ENCODE data around the gene D2HGDH.

D2HGDH gene

GRCh38 chr2:241768850-241769249 lies 34.4 kb downstream of the D2HGDH start:
- H3K9ac ChIP-seq (ENCODE audit: low read length) = no peak overlapping the region
- no peaks in the 10 kb centered on the region for H3K27me3 ChIP-seq (ENCODE audit: control insufficient read depth, insufficient read depth, low read length)
- no peaks in the 10 kb centered on the region for H3K4me1 ChIP-seq (ENCODE audit: control insufficient read depth, insufficient read depth, low read length)
- H3K36me3 ChIP-seq (ENCODE audit: control insufficient read depth, insufficient read depth, low read length) = no peaks in the 10 kb centered on the region
- H3K27ac ChIP-seq (ENCODE audit: low read depth, low read length) = no peak overlapping the region
- no peak overlapping the region for H3K4me3 ChIP-seq (ENCODE audit: low read length)

- Histone ChIP-seq H3K9ac (ENCODE audit: low read length) (no peak overlapping the region), H3K4me1 (ENCODE audit: control insufficient read depth, insufficient read depth, low read length) (no peaks in the 10 kb centered on the region), H3K27me3 (ENCODE audit: control insufficient read depth, insufficient read depth, low read length) (no peaks in the 10 kb centered on the region), H3K36me3 (ENCODE audit: control insufficient read depth, insufficient read depth, low read length) (no peaks in the 10 kb centered on the region), H3K4me3 (ENCODE audit: low read length) (no peak overlapping the region), H3K27ac (ENCODE audit: low read depth, low read length) (no peak overlapping the region)
Measured at GRCh38 chr2:241769819-241770184, 35.4 kb downstream of the D2HGDH start.

- no peaks in the 10 kb centered on the region for H3K4me1 ChIP-seq (ENCODE audit: control insufficient read depth, insufficient read depth, low read length)
- H3K36me3 ChIP-seq (ENCODE audit: control insufficient read depth, insufficient read depth, low read length) = no peaks in the 10 kb centered on the region
- no peaks in the 10 kb centered on the region for H3K27me3 ChIP-seq (ENCODE audit: control insufficient read depth, insufficient read depth, low read length)
- H3K4me3 ChIP-seq (ENCODE audit: low read length) = no peak overlapping the region
- no peak overlapping the region for H3K27ac ChIP-seq (ENCODE audit: low read depth, low read length)
- H3K9ac ChIP-seq (ENCODE audit: low read length) = no peak overlapping the region
Measured at GRCh38 chr2:241770185-241770935, 35.9 kb downstream of the D2HGDH start.

- Histone ChIP-seq H3K4me3 (ENCODE audit: low read length) (no peak overlapping the region), H3K9ac (ENCODE audit: low read length) (no peak overlapping the region), H3K27me3 (ENCODE audit: control insufficient read depth, insufficient read depth, low read length) (peaks cover 1% of the 10 kb centered on the region), H3K27ac (ENCODE audit: low read depth, low read length) (no peak overlapping the region), H3K36me3 (ENCODE audit: control insufficient read depth, insufficient read depth, low read length) (no peaks in the 10 kb centered on the region), H3K4me1 (ENCODE audit: control insufficient read depth, insufficient read depth, low read length) (no peaks in the 10 kb centered on the region)
Measured at GRCh38 chr2:241770936-241771285, 36.5 kb downstream of the D2HGDH start.

GRCh38 chr2:241771286-241772062 lies 37.0 kb downstream of the D2HGDH start:
- Histone ChIP-seq H3K27me3 (ENCODE audit: control insufficient read depth, insufficient read depth, low read length) (peaks cover 2% of the 10 kb centered on the region), H3K9ac (ENCODE audit: low read length) (no peak overlapping the region), H3K27ac (ENCODE audit: low read depth, low read length) (no peak overlapping the region)

GRCh38 chr2:241772063-241772499 lies 37.7 kb downstream of the D2HGDH start:
- no peak overlapping the region for H3K4me3 ChIP-seq (ENCODE audit: low read length)
- H3K4me1 ChIP-seq (ENCODE audit: control insufficient read depth, insufficient read depth, low read length) = no peaks in the 10 kb centered on the region
- H3K36me3 ChIP-seq (ENCODE audit: control insufficient read depth, insufficient read depth, low read length) = no peaks in the 10 kb centered on the region
- peaks cover 2% of the 10 kb centered on the region for H3K27me3 ChIP-seq (ENCODE audit: control insufficient read depth, insufficient read depth, low read length)
- H3K9ac ChIP-seq (ENCODE audit: low read length) = no peak overlapping the region
- H3K27ac ChIP-seq (ENCODE audit: low read depth, low read length) = no peak overlapping the region

More at GRCh38 chr2:241771286-241772062, 37.0 kb downstream of the D2HGDH start:
- Histone ChIP-seq H3K4me3 (ENCODE audit: low read length) (no peak overlapping the region), H3K36me3 (ENCODE audit: control insufficient read depth, insufficient read depth, low read length) (no peaks in the 10 kb centered on the region), H3K4me1 (ENCODE audit: control insufficient read depth, insufficient read depth, low read length) (no peaks in the 10 kb centered on the region)

GRCh38 chr2:241773511-241774418 lies 39.3 kb downstream of the D2HGDH start:
- no peaks in the 10 kb centered on the region for H3K36me3 ChIP-seq (ENCODE audit: control insufficient read depth, insufficient read depth, low read length)
- H3K4me3 ChIP-seq (ENCODE audit: low read length) = peak overlapping the region; percentile 21
- no peaks in the 10 kb centered on the region for H3K4me1 ChIP-seq (ENCODE audit: control insufficient read depth, insufficient read depth, low read length)
- H3K9ac ChIP-seq (ENCODE audit: low read length) = no peak overlapping the region
- H3K27me3 ChIP-seq (ENCODE audit: control insufficient read depth, insufficient read depth, low read length) = peaks cover 2% of the 10 kb centered on the region
- H3K27ac ChIP-seq (ENCODE audit: low read depth, low read length) = no peak overlapping the region

GRCh38 chr2:241774419-241775222 lies 40.2 kb downstream of the D2HGDH start:
- no peaks in the 10 kb centered on the region for H3K4me1 ChIP-seq (ENCODE audit: control insufficient read depth, insufficient read depth, low read length)
- peaks cover 2% of the 10 kb centered on the region for H3K27me3 ChIP-seq (ENCODE audit: control insufficient read depth, insufficient read depth, low read length)
- H3K4me3 ChIP-seq (ENCODE audit: low read length) = peak overlapping the region; percentile 21
- H3K9ac ChIP-seq (ENCODE audit: low read length) = no peak overlapping the region
- no peaks in the 10 kb centered on the region for H3K36me3 ChIP-seq (ENCODE audit: control insufficient read depth, insufficient read depth, low read length)
- no peak overlapping the region for H3K27ac ChIP-seq (ENCODE audit: low read depth, low read length)

- H3K4me1 ChIP-seq (ENCODE audit: control insufficient read depth, insufficient read depth, low read length) = no peaks in the 10 kb centered on the region
- no peak overlapping the region for H3K27ac ChIP-seq (ENCODE audit: low read depth, low read length)
Measured at GRCh38 chr2:241775223-241776177, 41.1 kb downstream of the D2HGDH start.

GRCh38 chr2:241776336-241777169 lies 42.1 kb downstream of the D2HGDH start, which contains the start of gene GAL3ST2:
GAL3ST2 (plus strand) TSS chr2:241776822; CDS start chr2:241776956, 134 bp downstream.
- no peaks in the 10 kb centered on the region for H3K4me1 ChIP-seq (ENCODE audit: control insufficient read depth, insufficient read depth, low read length)
- H3K36me3 ChIP-seq (ENCODE audit: control insufficient read depth, insufficient read depth, low read length) = no peaks in the 10 kb centered on the region
- no peak within 1 kb of the TSS for H3K27ac ChIP-seq (ENCODE audit: low read depth, low read length)
- H3K9ac ChIP-seq (ENCODE audit: low read length) = no peak within 1 kb of the TSS
- H3K27me3 ChIP-seq (ENCODE audit: control insufficient read depth, insufficient read depth, low read length) = peaks cover 2% of the 10 kb centered on the region
- H3K4me3 ChIP-seq (ENCODE audit: low read length) = peak within 1 kb of the TSS; percentile 55

More at GRCh38 chr2:241775223-241776177, 41.1 kb downstream of the D2HGDH start:
- H3K4me3 ChIP-seq (ENCODE audit: low read length) = no peak overlapping the region
- peaks cover 2% of the 10 kb centered on the region for H3K27me3 ChIP-seq (ENCODE audit: control insufficient read depth, insufficient read depth, low read length)
- no peak overlapping the region for H3K9ac ChIP-seq (ENCODE audit: low read length)
- no peaks in the 10 kb centered on the region for H3K36me3 ChIP-seq (ENCODE audit: control insufficient read depth, insufficient read depth, low read length)

Data from rectal smooth muscle tissue (tissue), 1 donor.